Muscle of back (tissue), 13 donors: ENCODE data around the gene SRA1. TPM values are rescaled to one million over a fixed set of nuclear protein-coding genes. Genes with fewer than 3 reads are reported as not detected.
A peak's percentile ranks its signal among the peaks of the same experiment; 100 is the strongest.
"Not testable (repeated sequence)": the region's sequence is repeated elsewhere in the genome, so short reads cannot be mapped to it uniquely, and the experiment has no call there.

Source experiments
- DNase-seq, 3 donors: peaks; one replicate each; pipeline versions ENCODE4 v3.0.0 to v3.0.0-alpha.2; 2013
- long read RNA-seq, 9 donors: transcript quantifications; one replicate each; lab custom pipeline, GENCODE V29; 2026
- polyA plus RNA-seq, 10 donors: library from polyadenylated mRNA; unstranded; fragments of 120-200 nt; gene quantifications; one replicate each; pipeline ENCODE4 v1.2.1, GENCODE V29; 2013; ENCODE audit not compliant: insufficient read length in 10 of 10

Gene SRA1
- 10 to 100 TPM; 18.0 to 27.5 (median 21.6) TPM for polyA plus RNA-seq
- long read RNA-seq, donor 1, transcript SRA1-201 (5 exons, 2,107 nt): major isoform, 9 of 31 reads
- long read RNA-seq, donor 1, partial matches to known transcripts: 13 of 31 reads
- long read RNA-seq, donor 1, other reads (novel, unspliced or antisense): 5 of 31 reads
- long read RNA-seq, donor 2, transcript SRA1-201 (5 exons, 2,107 nt): major isoform, 7 of 14 reads
- long read RNA-seq, donor 2, transcript SRA1-205 (4 exons, 1,466 nt): major isoform, 7 of 14 reads
- long read RNA-seq, donor 2, partial matches to known transcripts: 0 of 14 reads
- long read RNA-seq, donor 2, other reads (novel, unspliced or antisense): 0 of 14 reads
- long read RNA-seq, donor 3: 0 reads
- long read RNA-seq, donor 4, transcript SRA1-201 (5 exons, 2,107 nt): major isoform, 10 of 17 reads
- long read RNA-seq, donor 4, transcript SRA1-205 (4 exons, 1,466 nt): minor isoform, 7 of 17 reads
- long read RNA-seq, donor 4, partial matches to known transcripts: 0 of 17 reads
- long read RNA-seq, donor 4, other reads (novel, unspliced or antisense): 0 of 17 reads
- long read RNA-seq, donor 5, transcript SRA1-201 (5 exons, 2,107 nt): major isoform, 15 of 18 reads
- long read RNA-seq, donor 5, partial matches to known transcripts: 0 of 18 reads
- long read RNA-seq, donor 5, other reads (novel, unspliced or antisense): 0 of 18 reads
- long read RNA-seq, donor 6, transcript SRA1-201 (5 exons, 2,107 nt): major isoform, 10 of 13 reads
- long read RNA-seq, donor 6, partial matches to known transcripts: 0 of 13 reads
- long read RNA-seq, donor 6, other reads (novel, unspliced or antisense): 0 of 13 reads
- long read RNA-seq, donor 7, transcript SRA1-201 (5 exons, 2,107 nt): major isoform, 7 of 10 reads
- long read RNA-seq, donor 7, partial matches to known transcripts: 0 of 10 reads
- long read RNA-seq, donor 7, other reads (novel, unspliced or antisense): 0 of 10 reads
- long read RNA-seq, donor 8, partial matches to known transcripts: 29 of 35 reads
- long read RNA-seq, donor 8, other reads (novel, unspliced or antisense): 0 of 35 reads
- long read RNA-seq, donor 9, partial matches to known transcripts: 0 of 3 reads
- long read RNA-seq, donor 9, other reads (novel, unspliced or antisense): 0 of 3 reads

GRCh38 chr5:140557136-140557805 lies at the start of gene SRA1:
Gene SRA1 (minus strand): TSS chr5:140557473. CDS start chr5:140557452, 21 bp downstream.
- peak; percentile 88 to 98 (median 95) for DNase-seq

GRCh38 chr5:140607031-140607430 lies 49.8 kb upstream of the SRA1 start:
- no peak for DNase-seq

- DNase-seq: no peak
These were observed 48.6 kb upstream of the SRA1 start for GRCh38 chr5:140605879-140606278.

GRCh38 chr5:140603734-140604133 lies 46.5 kb upstream of the SRA1 start:
- DNase-seq: no peak

- DNase-seq: not testable (repeated sequence)
These were observed 46.1 kb upstream of the SRA1 start for GRCh38 chr5:140603446-140603698.

GRCh38 chr5:140602147-140602546 lies 44.9 kb upstream of the SRA1 start:
- no peak for DNase-seq

- DNase-seq: no peak
These were observed 42.8 kb upstream of the SRA1 start for GRCh38 chr5:140600096-140600495.

GRCh38 chr5:140598836-140599235 lies 41.6 kb upstream of the SRA1 start:
- DNase-seq: no peak

GRCh38 chr5:140596321-140596741 lies 39.1 kb upstream of the SRA1 start:
- no peak for DNase-seq

- DNase-seq: peak in 2 of 3 donors; percentile 16 to 49
These were observed 38.4 kb upstream of the SRA1 start for GRCh38 chr5:140595538-140596300.

GRCh38 chr5:140594169-140594568 lies 36.9 kb upstream of the SRA1 start:
- DNase-seq: no peak

- not testable (repeated sequence) for DNase-seq
These were observed 35.8 kb upstream of the SRA1 start for GRCh38 chr5:140593070-140593469.

- no peak for DNase-seq
These were observed 34.6 kb upstream of the SRA1 start for GRCh38 chr5:140591747-140592372.

GRCh38 chr5:140590861-140591260 lies 33.6 kb upstream of the SRA1 start:
- DNase-seq: no peak

GRCh38 chr5:140588311-140589070 lies 31.2 kb upstream of the SRA1 start:
- no peak for DNase-seq

GRCh38 chr5:140587495-140587894 lies 30.2 kb upstream of the SRA1 start:
- no peak for DNase-seq

GRCh38 chr5:140579188-140579747 lies 22.0 kb upstream of the SRA1 start:
- DNase-seq: not testable (repeated sequence)

GRCh38 chr5:140576776-140577201 lies 19.5 kb upstream of the SRA1 start:
- DNase-seq: no peak

- no peak for DNase-seq
These were observed 18.0 kb upstream of the SRA1 start for GRCh38 chr5:140575309-140575708.
